GM19452 (cell line): ENCODE measurements around the gene GPR150.

Source experiments
- ATAC-seq: cut with Tn5 transposase; IDR thresholded peaks from one replicate; pipeline ENCODE4 v1.9.1; 2021; ENCODE audit not compliant: unreplicated experiment

GPR150 gene

GRCh38 chr5:95649842-95650620 is 30.1 kb downstream of the GPR150 start:
- ATAC-seq: no peak

- no peak for ATAC-seq
These were observed 33.0 kb downstream of the GPR150 start for GRCh38 chr5:95652849-95653248.

DNA sequence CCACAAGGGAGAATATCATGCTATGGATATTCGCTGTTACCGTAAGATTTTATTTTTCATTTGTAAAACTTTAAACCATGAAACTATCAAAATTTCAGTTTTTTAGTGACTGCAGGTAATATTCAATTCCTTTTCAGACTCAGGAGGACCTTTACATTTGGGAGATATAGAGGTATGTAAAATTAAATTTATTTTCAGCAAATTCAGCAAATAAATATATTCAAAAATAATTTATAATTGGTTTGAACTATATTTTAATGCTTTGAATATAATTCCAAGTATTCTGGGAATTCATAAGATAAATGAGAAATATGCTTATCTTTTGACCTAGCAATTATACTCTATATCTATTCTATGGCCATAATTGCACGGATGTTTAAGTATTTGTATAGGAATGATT is 34.3 kb downstream of the GPR150 start:
- ATAC-seq: no peak

- ATAC-seq: no peak
These were observed 35.7 kb downstream of the GPR150 start for GRCh38 chr5:95655575-95655974.

- ATAC-seq: no peak
These were observed 40.2 kb downstream of the GPR150 start for GRCh38 chr5:95660060-95660459.

GRCh38 chr5:95662946-95663345 is 43.1 kb downstream of the GPR150 start:
- no peak for ATAC-seq

DNA sequence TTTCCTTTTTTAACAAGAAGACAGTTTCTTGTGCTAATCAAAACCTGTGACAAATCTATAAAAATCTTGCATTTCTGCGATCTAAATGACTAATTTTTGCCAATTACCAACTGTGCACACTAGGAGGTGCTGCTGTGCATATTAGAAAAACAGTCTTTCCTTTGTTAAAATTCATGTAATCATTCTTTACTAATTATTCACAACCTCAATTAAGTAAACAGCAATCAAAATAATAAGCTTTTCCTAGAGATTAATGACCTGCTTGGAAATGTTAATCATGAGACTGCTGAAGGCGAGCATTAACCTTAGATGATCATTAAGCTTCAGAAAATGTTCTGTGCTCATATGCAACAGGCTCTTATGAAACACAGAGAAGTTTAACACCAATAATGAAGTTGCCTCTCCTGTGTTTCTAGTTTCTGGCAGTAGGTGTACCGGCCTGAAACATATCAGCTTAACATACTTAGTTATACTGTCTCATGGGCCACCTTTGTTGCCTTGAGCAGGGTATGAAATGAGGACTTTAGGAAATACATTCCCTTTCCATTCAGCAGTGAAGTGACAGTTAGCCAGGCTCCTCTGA is 44.4 kb downstream of the GPR150 start:
- ATAC-seq: no peak

DNA sequence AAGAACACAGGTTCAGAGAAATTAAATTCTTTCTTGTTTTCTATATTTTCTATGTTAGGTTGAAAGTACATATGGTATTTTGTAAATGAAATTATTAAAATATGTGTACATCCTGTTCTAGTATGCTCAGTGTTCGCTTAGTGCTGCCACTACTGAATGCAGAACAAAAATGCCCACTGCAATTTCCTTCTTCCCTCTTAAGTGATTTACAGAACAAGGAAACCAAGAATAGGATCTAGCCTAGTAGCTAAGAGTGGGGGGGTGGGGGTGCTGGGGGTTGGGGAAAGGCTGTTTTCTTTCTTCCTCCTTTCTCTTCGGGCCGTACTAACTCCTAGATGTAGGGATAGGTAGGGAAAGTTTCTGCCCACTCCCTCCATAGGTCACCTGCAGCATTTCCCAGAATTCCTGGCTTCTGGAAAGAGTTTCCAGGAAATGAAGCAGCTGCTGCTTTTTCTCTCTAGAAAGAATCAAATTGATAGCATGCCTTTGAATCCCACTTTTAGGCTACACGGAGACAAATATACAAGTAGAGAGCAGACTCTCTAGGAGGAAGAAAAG is 47.3 kb downstream of the GPR150 start:
- no peak for ATAC-seq

GRCh38 chr5:95667678-95668077 is 47.8 kb downstream of the GPR150 start:
- no peak for ATAC-seq

GRCh38 chr5:95668216-95668615 is 48.3 kb downstream of the GPR150 start:
- no peak for ATAC-seq

- no peak for ATAC-seq
These were observed 48.8 kb downstream of the GPR150 start for GRCh38 chr5:95668728-95669127.

GRCh38 chr5:95669540-95669939 is 49.7 kb downstream of the GPR150 start:
- no peak for ATAC-seq

GRCh38 chr5:95669985-95670384 is 50.1 kb downstream of the GPR150 start:
- no peak for ATAC-seq

DNA sequence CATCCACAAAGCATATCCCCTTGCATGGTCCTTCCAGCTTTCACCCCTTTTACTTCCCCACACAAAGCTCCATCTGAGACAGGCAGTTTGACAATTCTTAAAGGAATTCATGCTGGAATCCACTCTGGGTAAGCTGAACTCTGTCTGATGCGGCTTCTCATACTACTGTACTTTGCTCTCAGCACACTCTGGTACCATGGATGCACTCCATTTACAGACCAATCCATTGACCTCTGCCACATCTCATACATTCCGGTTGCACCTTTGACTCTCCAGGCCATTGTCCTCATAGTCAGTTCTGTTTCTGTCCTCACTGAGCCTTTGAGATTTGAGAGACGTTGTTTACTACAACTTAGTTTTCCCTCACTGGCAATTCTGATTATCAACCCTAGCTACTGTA is 50.7 kb downstream of the GPR150 start:
- ATAC-seq: no peak
